Progenitor cell of endocrine pancreas (in vitro differentiated cells): Measurements from ENCODE around the gene ATF7IP. TPM values are rescaled to one million over a fixed set of nuclear protein-coding genes. Genes with fewer than 3 reads are reported as not detected.

Source experiments
- DNase-seq: peaks from one replicate; pipeline ENCODE4 v3.0.0; 2021; ENCODE audit warnings: low spot score; ENCODE audit not compliant: unreplicated experiment
- H3K27ac Mint-ChIP-seq: 2 replicates; pipeline ENCODE4 v1.8.0; 2021; ENCODE audit warnings: mild to moderate bottlenecking, moderate library complexity, mixed read lengths
- H3K27me3 Mint-ChIP-seq: 2 replicates; pipeline ENCODE4 v1.8.0; 2021; ENCODE audit warnings: mixed read lengths
- H3K36me3 Mint-ChIP-seq: 2 replicates; pipeline ENCODE4 v1.8.0; 2022; ENCODE audit warnings: mixed read lengths; ENCODE audit not compliant: insufficient read depth
- H3K4me1 Mint-ChIP-seq: 2 replicates; pipeline ENCODE4 v1.8.0; 2021; ENCODE audit warnings: low read depth, mixed read lengths
- H3K4me3 Mint-ChIP-seq: 2 replicates; pipeline ENCODE4 v1.8.0; 2021; ENCODE audit warnings: low read depth, mild to moderate bottlenecking, moderate library complexity, mixed read lengths
- H3K9me3 Mint-ChIP-seq: 2 replicates; pipeline ENCODE4 v1.8.0; 2021; ENCODE audit warnings: low read depth, mixed read lengths
- total RNA-seq: library from RNA; stranded (reverse); gene quantifications from 2 replicates; pipeline ENCODE4 v1.2.1, GENCODE V29; 2021
- TF ChIP-seq, protein P1 (sequence below): fragments of 200-600 bp; sonication (generic); IDR thresholded peaks from one replicate; pipeline ENCODE4 v1.5.0; 2021; ENCODE audit warnings: antibody characterized with exemption, mild to moderate bottlenecking; ENCODE audit not compliant: unreplicated experiment

The ATF7IP gene
- total RNA-seq, 1 donor from 2014 or later = 185 TPM

DNA sequence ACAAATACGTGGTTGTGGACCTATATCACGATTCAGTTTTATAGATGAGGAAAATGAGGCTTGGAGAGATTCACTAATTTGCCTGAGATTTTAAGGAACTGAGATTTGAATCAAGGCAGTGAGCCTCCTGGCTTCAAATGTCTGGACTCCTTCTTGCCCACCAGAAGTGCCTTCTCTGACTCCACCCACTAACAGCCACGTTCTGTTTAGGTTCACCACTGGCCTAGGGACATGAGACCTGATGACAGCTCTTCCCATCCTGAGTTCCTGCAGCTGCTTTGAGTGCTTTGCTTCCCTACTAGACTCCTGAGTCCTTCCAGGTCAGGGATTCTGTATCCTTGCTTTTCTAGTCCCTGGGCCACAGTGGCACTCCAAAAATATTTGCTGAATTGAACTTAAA, 145.1 kb downstream of the ATF7IP start:
- peaks cover 19% of the 10 kb centered on the region for H3K36me3 Mint-ChIP-seq
- peaks cover 15% of the 10 kb centered on the region for H3K4me1 Mint-ChIP-seq
- H3K27ac Mint-ChIP-seq = peak overlapping the region; percentile 26
- DNase-seq = no peak
- no peak overlapping the region for H3K4me3 Mint-ChIP-seq
- H3K27me3 Mint-ChIP-seq = no peaks in the 10 kb centered on the region
- peaks cover 6% of the 10 kb centered on the region for H3K9me3 Mint-ChIP-seq
- TF ChIP-seq, protein P1, sequence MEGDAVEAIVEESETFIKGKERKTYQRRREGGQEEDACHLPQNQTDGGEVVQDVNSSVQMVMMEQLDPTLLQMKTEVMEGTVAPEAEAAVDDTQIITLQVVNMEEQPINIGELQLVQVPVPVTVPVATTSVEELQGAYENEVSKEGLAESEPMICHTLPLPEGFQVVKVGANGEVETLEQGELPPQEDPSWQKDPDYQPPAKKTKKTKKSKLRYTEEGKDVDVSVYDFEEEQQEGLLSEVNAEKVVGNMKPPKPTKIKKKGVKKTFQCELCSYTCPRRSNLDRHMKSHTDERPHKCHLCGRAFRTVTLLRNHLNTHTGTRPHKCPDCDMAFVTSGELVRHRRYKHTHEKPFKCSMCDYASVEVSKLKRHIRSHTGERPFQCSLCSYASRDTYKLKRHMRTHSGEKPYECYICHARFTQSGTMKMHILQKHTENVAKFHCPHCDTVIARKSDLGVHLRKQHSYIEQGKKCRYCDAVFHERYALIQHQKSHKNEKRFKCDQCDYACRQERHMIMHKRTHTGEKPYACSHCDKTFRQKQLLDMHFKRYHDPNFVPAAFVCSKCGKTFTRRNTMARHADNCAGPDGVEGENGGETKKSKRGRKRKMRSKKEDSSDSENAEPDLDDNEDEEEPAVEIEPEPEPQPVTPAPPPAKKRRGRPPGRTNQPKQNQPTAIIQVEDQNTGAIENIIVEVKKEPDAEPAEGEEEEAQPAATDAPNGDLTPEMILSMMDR = no peak

DNA sequence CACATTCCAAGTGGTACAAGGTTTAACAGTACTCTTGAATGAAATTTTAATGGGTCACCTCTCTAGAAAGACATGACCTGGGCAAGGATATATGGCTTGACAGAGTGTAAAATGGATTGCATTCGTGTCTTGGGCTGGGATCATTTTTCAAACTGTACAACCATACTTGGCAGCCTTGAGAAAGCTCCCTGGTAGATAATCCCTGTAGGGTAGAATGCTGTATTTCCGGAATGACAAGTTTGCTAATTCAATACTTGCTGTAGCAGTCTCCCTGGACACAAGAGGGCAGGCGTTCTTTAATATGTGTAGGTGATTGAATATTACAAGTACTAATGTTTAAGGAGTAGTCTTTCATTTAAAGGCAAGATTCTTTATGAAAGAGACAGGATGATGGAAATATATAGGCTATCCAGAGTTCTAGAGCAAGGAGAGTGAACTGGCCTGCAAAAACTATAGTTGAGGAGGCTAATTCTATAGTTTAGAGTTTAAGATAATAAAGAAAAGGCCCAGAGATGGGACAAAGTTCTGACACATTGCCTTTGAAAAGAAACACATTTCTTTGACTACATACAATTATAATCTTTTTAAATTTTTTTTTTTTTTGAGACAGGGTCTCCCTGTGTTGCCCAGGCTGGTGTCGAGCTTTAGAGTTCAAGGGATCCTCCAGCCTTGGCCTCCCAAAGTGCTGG, 148.8 kb downstream of the ATF7IP start:
- peaks cover 16% of the 10 kb centered on the region for H3K4me1 Mint-ChIP-seq
- H3K9me3 Mint-ChIP-seq = peaks cover 6% of the 10 kb centered on the region
- no peaks in the 10 kb centered on the region for H3K27me3 Mint-ChIP-seq
- DNase-seq = peak; percentile 37
- peaks cover 15% of the 10 kb centered on the region for H3K36me3 Mint-ChIP-seq
- TF ChIP-seq, protein P1 = peak; percentile 82
- H3K4me3 Mint-ChIP-seq = no peak overlapping the region
- H3K27ac Mint-ChIP-seq = peak overlapping the region; percentile 61

DNA sequence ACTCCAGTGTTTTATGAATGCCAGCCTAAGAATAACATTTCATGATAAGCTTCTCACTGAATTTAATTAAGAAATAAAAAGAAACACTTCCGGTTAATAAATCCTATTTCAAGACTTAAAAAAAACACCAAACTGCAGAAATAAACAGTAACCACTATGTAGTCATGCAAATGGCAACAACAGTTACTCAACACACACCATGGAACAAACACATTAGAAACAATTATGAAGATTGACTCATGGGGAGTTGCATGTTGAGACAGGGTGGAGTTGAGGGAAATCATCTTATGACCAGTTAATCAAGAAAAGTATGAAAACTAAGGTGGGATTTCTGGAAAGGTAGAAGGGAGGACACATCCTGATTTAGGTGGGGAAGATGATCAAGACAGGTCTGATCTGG, 149.5 kb downstream of the ATF7IP start:
- Mint-ChIP-seq H3K27me3 (no peaks in the 10 kb centered on the region), H3K4me1 (peaks cover 14% of the 10 kb centered on the region), H3K36me3 (peaks cover 13% of the 10 kb centered on the region), H3K4me3 (no peak overlapping the region), H3K9me3 (peaks cover 6% of the 10 kb centered on the region), H3K27ac (no peak overlapping the region)
- TF ChIP-seq, protein P1 = no peak
- DNase-seq = no peak

DNA sequence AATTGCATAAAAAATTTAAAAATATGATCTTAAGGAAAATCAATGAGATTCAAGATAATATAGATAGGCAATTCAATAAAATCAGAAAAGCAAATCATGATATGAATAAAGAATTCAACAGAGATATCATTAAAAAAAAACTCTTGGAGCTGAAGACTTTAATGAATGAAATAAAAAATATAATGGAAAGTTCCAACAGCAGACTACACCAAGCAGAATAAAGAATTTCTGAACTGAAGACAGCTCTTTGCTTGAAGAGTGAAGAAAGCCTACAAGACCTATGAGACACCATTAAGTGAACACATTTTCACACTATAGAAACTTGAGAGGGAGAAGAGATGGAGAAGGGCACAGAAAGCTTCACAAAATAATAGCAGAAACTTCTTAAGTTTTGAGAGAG, 156.3 kb downstream of the ATF7IP start:
- no peak for DNase-seq
- peaks cover 33% of the 10 kb centered on the region for H3K36me3 Mint-ChIP-seq
- TF ChIP-seq, protein P1 = no peak
- no peak overlapping the region for H3K4me3 Mint-ChIP-seq
- H3K27me3 Mint-ChIP-seq = no peaks in the 10 kb centered on the region
- H3K9me3 Mint-ChIP-seq = peaks cover 33% of the 10 kb centered on the region
- H3K4me1 Mint-ChIP-seq = peaks cover 2% of the 10 kb centered on the region
- H3K27ac Mint-ChIP-seq = no peak overlapping the region

DNA sequence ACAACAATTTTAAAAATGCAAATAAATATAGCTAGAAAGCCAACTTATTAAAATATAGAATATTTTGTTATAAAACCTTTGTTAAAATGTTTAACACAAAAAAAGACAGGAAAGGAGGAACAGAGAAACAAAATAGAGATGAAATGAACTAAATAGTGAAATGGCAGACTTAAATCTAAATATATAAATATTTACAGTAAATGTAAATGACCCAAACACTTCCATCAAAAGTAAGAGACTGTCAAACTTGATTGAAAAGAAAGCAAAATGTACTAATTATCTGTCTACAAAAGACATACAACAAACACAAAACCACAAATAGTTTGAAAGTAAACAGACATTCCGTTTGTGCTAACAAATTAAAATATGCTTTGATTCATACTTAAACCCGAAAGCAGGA, 160.5 kb downstream of the ATF7IP start:
- Mint-ChIP-seq H3K9me3 (peaks cover 33% of the 10 kb centered on the region), H3K4me1 (no peaks in the 10 kb centered on the region), H3K27me3 (no peaks in the 10 kb centered on the region), H3K27ac (no peak overlapping the region), H3K36me3 (peaks cover 33% of the 10 kb centered on the region), H3K4me3 (no peak overlapping the region)
- DNase-seq = no peak
- TF ChIP-seq, protein P1 = no peak
